ENCODE results near the gene FBXL17.

The FBXL17 gene

DNA sequence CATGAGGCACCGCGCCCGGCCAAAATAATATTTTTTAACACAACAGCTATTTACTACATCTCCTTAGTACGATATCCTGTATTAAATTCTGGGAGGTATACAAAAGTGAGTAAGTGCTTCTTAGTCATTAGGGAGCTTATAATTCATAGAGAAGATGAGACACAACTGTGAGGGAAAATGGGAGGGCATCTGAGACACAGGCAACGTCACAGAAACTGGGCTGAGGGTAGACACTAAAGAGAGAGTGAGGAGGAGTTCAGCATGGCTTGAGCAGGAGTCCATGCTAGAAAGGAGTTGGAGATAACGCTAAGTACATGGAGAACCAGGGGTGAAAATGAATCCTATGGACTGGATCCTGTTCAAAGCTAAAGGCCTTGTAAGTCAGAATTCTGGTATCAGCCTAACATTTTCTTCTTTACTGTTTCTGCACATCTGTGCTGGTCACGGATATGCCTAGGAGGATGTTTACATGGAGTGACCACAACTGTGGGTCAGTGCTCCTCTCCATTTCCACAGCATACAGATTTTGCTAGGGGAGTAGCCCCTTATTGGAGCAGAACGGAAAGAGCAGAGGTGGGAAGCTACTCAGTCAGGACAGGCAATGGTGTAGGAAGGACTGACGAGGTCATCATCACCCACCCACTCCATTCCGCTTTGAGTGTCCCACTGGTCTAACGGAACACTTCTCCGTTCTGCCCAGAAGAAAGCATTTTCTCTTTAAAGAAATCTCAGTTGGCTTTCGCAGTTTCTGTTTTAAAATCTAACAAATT, 400.8 kb downstream of the FBXL17 start:
- DNase-seq, result no peak

DNA sequence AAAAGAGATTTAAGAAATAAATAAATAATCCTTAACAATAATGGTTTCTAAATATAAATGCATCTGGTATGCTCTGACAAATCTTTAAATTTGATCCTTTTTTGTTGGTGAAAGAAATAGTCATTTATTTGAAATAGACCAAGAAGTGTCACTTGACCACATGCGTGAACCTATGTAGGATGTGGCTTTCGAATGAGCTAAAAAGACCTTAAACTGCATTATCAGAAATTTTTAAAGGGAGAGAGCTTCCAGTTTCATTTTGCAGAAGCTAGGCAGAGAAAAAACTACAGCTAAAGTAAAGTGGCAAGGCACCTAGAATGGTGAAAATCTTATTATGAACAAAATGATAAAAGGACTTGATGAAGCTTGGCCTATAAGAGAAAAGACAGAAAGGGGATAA, 402.0 kb downstream of the FBXL17 start:
- DNase-seq, result peak; percentile 7

GRCh38 chr5:107979291-107979690, 402.6 kb downstream of the FBXL17 start:
- no peak for DNase-seq

- no peak for DNase-seq
These were observed 404.3 kb downstream of the FBXL17 start for GRCh38 chr5:107977550-107978071.

DNA sequence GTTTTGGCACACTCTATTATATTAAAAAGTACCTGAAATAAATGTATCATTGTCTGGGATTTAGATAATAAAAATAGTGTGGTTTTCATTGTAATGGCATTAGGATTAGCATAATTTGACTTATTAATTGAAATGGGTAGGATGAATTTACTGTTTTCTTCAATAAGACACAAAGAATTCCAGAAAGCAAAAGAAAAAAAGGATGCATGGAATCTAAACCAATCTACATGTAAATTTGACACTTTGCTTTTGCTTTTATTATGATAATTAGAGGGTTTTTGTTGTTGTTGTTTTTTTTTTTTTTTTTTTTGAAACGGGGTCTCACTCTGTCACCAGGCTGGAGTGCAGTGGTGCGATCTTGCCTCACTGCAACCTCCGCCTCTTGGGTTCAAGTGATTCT, 406.3 kb downstream of the FBXL17 start:
- DNase-seq, result no peak

- no peak for DNase-seq
These were observed 410.1 kb downstream of the FBXL17 start for GRCh38 chr5:107971846-107972245.

- no peak for DNase-seq
These were observed 412.1 kb downstream of the FBXL17 start for GRCh38 chr5:107969847-107970246.

GRCh38 chr5:107968998-107969397, 412.9 kb downstream of the FBXL17 start:
- DNase-seq, result no peak

- no peak for DNase-seq
These were observed 413.5 kb downstream of the FBXL17 start for GRCh38 chr5:107968406-107968843.

DNA sequence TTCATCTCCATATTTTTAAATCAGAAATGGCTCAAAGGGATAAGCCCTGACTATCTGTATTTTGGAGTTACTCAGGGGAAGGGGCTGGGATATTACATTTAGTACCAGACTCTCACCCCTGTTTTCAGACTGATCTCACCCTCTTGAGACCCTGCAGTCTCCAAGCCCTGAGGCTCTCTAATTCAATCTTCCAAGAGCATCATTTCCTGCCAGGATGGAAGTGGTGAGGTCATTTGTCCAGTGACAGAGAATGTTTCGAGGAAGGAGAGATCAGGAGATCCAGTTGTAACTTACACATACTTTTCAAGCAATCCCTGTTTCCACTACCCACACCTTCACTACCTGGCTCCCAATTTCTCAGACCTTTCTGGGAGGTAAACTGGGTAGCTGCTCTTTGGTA, 415.7 kb downstream of the FBXL17 start:
- no peak for DNase-seq

DNA sequence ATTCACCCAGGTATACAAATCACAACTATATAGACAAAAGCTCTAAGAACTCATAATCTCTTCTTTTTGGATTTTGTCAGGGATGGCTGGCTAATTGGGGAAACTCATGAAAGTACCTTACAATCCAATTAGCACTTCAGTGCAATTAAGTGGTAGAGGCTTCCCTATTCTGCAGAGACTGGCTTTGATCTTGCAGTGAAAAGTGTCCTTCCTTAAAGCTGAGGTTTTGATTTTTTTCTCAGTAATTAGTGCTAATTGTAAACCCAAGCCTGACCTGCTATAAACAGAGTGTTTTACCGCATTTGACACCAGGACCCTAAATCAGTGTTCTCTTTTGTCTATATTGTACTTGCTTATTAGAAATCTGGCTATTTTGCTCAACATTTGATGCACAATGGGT, 417.2 kb downstream of the FBXL17 start:
- DNase-seq, result no peak

GRCh38 chr5:107959573-107960279, 422.2 kb downstream of the FBXL17 start:
- no peak for DNase-seq

DNA sequence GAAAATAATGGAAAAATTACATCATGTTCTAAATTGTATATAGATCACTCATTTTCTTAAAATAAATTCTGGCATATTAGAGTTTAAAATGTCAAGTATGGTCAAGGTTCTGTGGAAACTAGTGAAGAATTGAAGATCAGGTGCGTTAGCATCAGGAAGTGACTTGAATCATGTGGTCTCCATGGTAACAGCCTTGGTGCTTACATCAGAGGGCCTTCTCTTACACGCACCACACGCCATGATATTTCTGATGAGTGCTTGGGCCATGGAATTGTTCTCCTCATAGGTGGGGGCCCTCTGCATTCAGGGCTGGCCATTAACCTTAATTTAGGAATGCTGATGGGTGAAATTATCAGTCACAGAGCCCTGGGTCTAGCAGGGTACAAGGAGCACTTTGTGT, 423.0 kb downstream of the FBXL17 start:
- no peak for DNase-seq

GRCh38 chr5:107958432-107958831, 423.5 kb downstream of the FBXL17 start:
- no peak for DNase-seq

GRCh38 chr5:107957051-107957450, 424.8 kb downstream of the FBXL17 start:
- DNase-seq, result no peak

DNA sequence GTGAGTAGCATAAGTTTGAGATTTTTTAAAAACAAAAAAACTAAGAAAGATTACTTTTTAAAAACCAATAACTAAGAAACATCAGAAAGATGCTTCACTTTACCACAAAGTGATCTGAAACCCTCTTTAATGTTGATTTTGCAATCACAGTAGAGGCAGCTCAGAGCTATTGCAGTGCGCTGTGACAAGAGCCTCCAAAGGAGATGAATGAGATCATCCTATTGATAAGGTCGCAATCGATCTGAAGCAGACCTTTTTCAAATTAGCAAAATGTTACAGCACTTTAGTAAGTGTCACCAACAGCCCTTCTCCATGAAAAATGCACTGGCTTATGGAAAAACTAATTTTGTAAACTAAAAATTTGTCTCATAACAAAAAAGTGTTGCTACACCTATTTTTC, 426.6 kb downstream of the FBXL17 start:
- DNase-seq, result no peak

DNA sequence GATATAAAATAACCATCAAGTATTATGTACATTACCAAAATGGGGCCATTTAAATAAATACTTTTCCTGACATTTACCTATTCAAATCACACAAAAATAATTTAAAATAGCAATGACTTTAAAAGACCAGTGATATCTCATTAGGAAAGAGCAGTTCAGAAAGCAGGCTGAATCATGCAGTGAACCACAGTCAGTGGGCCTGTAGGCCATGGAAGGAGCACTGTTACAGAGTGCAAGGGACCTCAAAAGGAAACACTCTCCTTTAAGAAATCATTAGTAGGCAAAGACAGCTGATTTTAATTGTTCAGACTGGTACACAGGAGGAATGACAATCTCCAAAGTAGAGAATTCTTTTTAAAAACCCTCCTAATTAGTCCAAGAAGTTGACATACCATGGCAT, 427.6 kb downstream of the FBXL17 start:
- no peak for DNase-seq

DNA sequence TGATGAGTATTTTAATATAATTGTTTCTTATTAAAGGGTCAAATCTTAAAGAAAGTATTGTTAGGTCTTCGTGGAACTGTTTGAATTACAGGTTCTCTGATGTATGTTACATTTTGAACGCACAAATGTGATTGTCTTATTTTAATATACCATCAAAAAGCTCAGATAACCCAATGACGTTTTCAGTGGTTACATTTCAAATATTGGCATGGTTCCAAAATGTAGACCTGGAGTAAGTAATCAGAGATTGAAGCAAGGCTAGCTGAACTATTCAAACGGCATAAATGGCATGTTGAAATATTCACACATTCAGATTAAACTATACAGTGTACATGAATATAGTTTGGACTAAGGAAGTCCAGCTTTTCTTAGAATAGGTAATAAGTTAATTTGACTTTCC, 429.4 kb downstream of the FBXL17 start:
- DNase-seq, result no peak

- no peak for DNase-seq
These were observed 430.6 kb downstream of the FBXL17 start for GRCh38 chr5:107951309-107951708.

DNA sequence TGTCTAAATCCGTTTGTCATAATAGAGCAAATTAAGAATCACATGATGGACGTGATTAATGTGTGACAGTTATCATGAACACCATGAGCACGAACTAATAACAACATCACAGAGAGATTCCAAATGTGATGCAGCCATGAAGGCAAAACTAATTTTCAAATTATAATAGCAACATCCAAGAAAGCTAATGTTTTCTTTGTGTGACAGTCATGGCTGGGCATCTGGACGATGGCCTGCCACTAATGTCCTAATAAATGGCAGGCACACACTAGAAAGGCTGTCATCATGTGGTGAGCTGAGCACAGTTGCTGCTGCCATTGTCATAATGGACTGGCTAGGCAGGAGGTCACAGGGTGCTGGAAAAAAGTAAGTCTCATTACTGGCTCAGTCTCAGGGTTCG, 431.1 kb downstream of the FBXL17 start:
- no peak for DNase-seq

GRCh38 chr5:107949688-107950341, 432.1 kb downstream of the FBXL17 start:
- DNase-seq, result no peak

DNA sequence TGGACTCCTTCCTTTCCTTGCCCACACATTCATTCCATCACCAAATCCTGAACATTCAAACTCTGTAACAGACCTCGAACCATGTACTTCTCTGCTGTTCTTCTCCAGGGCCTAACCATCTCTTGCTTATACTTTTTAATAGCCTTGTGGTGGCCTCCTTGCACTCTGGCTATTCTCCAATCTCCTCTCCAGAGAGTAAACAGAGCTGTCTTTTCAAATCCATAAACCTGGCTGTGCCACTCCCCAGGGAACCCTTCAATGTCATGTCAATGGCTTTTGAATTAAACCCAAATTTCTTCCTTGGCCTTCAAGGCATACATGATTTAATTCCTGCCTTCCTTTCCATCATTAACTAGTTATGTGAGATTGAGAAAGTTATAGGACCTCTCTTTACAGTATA, 433.5 kb downstream of the FBXL17 start:
- no peak for DNase-seq

DNA sequence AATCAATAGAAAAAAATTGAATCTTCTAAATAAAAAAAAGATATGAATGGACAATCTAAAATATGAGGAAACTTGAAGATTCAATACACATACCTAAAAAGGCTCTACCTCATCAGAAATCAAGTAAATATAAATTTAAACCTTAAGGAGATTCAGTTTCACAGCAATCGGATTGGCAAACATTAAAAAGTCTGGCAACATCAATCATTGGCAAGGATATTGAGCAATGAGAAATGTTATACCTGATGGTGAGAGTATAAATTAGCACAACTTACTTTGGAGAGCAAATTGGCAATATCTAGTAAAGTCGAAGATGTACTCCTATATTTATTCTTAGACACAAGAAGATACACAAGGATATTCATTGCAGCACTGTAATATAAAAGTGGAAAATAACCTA, 436.8 kb downstream of the FBXL17 start:
- DNase-seq, result no peak

DNA sequence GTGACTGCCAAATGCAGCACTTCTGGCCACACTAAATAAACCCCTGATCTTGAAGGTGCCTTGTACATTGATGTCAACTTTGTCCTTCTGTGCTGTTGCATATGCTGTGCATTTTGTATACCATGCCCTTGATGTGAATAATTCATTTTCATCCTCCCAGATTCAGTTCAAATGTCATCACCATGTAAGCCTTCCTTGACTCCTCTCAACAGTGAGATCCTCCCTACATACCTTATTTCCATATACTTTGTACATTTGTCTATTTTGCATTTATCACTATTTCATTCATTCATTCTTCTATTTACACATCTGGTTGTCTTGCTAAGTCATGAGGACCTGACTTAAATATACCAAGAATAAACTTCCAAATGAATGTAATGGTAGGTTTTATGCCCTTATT, 438.0 kb downstream of the FBXL17 start:
- no peak for DNase-seq

All from NK-92 treated with Interleukin-12 subunit alpha and Interleukin-12 subunit beta, amount 100 ng/mL, for 24 hours (cell line).